NCI-H82 treated with DMSO at 0.1 percent for 48 hours (cell line): ENCODE data around the gene STIL.

Source experiments
- DNase-seq: peaks from one replicate; lab custom pipeline; 2025; ENCODE audit not compliant: unreplicated experiment; lab: John Stamatoyannopoulos, UW

Gene STIL

DNA sequence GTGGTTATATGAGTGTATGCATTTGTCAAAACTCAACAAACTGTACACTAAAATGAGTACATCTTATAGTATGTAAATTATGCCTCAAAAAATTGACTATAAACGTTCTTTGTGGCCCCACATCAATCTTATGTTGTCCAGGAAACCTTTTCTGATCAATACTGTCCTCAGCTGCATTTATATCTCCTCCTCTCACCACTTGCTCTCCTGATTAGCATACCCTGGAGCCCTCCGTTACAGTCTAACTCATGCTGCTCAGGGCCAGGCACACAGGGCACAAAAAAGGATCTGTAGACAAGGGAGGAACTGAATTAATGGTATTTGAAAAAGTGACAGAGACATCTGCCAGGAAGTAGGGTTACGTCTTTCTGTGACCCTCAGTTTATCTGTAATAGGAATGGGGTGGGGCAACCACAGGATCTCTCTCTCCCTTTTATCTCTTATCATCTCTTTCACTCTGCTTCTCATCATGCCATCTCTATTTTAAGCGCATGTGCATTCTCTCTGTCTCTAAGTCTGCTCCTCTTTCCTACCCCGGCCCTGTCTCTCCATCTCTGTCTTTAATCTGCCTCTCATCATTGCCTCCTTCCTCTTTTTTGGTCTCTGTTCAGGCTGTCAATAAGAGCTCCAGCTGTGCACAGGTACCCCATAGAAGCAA lies 74.9 kb downstream of the STIL start:
- DNase-seq, result no peak

DNA sequence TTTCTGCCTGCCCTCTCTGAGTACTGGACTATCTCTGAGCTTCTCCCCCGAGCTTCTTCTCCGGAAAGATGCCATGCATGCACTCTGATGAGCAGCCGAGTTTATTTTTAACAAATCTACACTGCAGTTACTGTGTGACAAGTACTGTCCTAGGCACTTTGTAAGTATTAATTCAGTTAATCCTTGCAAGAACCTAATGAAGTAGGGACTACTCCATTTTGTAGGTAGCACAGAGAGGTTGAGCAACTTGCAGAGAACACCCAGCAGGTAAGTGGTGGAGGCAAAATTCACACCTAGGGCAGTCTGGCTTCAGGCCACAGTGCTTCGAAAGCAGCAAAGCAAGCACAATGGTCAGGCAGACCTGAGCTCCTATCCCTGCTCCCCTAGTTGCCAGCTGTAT lies 78.1 kb downstream of the STIL start:
- DNase-seq, result no peak

DNA sequence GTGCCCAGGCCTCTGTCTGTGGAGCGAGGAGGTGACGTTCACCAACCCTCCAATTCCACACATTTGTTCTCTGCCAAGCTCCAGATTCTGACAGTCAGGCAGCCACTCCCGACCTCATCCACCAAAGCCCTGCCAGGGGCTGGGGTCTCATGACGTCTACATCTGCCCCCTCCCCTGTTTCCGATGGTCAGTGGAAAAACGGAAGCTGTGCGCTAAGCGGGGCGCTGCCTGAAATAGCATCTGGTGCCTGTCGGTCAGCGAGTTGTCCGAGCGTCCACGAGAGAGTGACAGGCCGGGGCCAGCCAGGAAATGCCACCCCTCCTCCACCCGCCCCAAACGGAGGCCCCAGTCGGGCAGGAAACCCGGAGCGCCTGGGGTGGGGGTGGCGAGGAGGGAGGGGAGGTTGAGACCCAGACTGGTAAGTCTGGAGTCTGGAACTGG lies 78.7 kb downstream of the STIL start:
- no peak for DNase-seq

DNA sequence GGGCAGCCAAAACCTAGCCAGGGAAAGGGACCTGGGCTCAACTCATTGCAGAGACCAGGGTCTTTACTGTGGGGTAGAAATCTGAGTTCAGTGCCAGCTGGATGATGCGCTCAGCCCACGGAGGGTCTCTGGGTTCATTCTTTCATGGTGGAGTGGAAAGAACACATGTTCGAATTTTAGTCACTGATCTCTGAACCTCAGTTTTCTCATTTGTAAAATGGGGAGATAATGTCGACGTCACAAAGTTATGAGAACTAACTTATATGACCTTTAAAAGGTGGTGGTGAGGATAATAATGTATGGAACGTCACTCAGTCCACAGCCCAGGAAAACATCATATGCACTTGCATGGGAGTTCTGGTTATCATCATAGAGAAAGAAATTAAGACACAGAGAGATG lies 80.8 kb downstream of the STIL start:
- DNase-seq, result no peak

DNA sequence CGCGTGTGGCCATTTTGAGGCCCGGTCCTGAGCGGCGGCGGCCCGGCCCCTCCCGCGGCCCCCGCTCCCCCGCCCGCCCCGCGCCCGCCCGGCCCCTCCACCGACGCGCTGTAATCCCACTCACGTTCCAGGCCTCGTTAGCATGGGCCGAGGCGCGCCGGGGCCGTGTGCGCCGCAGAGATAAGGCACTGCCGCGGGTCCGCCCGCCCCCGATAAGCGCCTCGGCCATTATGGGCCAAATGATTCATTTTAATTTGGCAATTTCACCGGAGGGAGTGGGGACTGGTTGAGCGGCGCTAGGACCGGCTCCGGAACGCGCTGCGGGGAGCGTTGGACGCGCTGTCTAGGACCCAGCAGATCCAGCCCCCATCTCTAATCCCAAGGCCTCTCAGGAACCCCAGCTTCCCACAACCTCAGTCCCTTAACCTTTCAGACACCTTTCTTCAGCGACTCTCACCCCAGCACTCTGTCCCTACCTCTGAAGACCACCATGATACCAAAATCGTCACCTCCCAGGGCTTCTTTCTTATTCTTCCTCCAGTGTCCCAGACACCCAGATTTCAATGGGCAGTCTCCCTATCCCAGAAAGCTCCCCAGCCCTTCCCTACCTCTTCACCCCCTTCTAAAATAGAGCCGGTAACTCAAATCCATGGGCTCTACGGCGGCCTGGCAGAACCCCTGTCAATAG lies 81.6 kb downstream of the STIL start, which contains the start of gene TAL1:
TAL1 (minus strand) TSS at position 39 of the 688 bp plus-strand sequence. CDS start 6,337 bp downstream, outside the sequence.
- peak; percentile 13 for DNase-seq

DNA sequence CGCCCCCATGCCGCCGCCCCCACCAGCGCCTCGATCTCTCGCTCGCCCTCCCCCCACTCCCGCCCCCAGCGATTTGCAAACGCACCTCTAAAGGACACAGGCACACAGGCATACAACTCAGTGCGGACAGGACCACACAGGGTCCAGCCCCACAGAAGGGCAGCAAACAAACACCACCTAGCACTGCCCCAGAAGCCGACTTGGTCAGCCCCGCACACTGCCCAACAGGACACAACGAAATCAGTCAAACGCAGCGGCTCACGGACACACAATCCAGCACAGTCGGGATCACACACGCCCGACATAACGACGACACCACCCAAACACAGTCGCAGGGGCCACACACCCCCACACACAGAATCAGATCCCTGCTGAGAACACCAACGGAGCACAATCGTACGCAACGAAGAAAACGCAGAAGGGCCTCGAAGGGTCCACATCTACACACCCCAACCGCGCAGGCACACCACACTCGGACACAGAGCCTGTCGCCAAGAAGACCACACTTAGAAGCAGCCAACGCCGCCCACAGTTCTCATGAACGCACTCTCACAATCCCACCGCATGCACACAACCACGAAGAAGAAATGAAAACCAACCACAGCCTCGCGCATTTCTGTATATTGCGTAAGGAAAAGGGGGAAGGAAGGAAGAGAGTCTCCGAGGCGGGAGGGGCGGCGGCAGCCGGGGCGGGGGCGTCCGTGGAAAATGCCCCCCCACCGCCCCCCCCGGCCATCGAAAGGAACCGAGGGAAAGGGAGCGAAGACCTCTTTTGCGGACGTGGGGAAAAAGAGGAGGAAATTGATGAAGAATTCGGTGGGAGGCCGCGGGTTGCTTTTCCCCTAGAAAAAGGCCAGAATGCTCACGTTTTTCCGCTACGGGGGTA lies 82.4 kb downstream of the STIL start:
- peak; percentile 70 for DNase-seq

DNA sequence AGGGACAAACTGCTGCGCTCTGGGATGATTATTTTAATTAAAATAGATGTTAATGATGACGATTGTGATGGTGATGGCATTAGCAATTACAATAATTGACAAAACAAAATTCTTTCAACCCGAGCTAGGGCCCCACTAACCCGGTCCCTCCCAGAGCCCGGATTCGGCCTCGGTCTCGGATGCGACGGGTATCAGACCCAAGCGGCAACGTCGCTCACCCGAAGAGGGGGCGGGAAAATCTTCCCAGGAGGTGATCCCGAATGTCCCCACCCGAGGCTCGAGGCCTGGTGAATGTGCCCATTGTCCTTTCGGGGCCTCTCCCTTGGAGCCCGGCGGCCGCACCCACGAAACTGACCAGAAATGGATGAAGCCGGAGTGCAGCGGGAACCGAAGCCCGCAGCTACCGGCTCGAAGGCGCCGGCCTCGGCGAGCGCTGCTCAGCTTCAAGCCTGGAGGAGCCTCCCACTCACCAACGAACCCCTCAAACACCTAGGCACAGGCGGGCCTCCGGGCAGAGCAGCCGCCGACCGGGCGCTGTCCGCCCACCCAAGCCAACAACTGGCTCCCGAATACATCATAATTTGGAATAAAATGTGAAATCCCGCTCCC lies 83.2 kb downstream of the STIL start:
- DNase-seq, result no peak

DNA sequence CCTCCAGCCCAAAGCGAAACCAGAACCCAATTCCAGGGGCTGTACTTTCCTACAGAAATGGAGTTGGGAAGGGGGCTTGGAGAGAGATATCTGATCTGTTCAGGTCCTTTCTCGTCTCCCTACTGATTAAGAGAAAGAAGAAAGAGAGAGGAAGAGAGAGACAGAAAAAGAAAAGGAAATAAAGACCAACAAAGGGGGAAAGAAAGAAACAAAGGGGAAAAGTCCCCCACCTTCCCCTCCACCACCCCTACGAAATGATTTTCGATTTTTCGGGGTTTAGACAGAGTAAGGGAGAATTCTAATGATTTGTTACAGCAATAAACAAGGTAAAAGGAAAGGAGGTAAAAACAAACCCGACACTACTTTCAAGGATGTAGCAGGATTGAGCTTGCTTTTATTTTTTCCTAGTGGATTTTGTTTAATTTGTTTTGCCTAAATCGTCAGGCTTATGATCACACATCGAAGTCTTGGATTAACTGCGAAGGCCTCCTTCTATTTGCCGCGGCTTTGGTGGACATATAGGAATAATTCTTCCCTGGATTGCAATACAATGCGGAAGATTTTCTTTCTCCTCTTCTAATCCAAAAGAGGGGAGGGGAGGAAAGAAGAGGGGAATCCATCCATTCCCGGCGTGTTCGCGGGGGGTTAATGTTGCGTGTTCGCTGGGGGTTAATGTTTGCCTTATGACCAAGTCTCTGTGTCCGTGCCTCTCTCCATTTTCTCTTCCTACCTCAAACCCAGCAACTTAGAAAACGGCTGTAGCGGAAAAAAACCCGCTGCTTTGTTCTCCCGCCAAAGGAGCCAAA lies 83.9 kb downstream of the STIL start:
- peak; percentile 25 for DNase-seq

DNA sequence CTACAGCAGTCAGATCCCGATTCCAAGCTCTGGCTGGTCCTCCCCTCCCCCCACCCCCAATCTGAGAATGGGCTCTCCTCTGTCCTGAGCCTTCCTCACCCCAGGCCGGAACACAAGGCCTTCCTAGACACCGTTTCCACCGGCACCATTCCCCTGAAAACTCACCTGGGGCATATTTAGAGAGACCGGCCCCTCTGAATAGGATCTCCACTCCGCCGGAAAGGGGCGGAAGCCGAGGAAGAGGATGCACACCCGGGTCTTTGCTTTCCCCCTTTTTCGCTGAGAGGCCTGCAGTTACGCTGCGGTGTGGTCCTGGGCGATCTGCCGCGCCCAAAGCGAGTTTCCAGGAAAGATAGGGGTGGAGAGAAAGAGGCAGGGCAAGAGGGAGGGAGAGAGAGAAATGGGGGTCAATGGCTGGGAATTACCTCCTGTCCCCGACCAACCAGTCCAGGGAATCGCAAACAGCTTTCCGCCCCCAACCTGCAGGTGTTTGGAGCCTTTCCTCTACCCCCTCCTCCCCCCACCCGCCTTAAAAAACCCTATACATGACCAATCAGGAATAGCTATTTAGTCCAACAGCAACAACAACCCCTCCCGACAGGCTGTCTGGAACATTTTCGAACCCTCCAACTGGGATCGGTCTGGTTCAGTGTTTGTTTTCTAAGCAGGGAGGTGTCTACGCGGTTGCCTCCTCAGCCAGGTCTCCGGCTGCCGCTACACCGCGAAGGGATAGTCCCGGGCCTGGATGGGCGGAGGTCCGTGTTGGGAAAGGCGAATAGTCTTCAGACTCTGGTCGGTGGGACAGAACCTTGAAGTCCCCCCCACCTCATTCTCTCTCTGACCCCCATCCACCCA lies 84.7 kb downstream of the STIL start:
- no peak for DNase-seq

DNA sequence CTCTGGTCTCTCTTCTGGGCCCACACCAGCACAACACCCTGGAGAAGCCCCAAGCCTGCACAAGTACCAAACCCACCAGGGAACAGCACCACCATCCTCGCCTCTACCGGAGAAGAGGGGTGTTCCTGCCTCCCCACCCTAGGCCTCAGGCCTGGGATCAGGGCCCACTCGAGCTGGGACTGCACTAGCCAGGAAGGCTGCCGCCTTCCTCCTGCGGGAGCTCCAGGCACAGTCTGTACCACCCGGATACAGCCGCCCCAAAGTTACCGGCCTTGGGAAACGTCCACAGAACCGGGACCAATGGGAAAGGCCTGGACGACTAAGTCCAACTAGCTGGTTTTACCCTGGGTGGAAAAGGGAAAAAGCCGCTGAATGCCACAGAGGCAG lies 85.3 kb downstream of the STIL start:
- DNase-seq, result no peak

DNA sequence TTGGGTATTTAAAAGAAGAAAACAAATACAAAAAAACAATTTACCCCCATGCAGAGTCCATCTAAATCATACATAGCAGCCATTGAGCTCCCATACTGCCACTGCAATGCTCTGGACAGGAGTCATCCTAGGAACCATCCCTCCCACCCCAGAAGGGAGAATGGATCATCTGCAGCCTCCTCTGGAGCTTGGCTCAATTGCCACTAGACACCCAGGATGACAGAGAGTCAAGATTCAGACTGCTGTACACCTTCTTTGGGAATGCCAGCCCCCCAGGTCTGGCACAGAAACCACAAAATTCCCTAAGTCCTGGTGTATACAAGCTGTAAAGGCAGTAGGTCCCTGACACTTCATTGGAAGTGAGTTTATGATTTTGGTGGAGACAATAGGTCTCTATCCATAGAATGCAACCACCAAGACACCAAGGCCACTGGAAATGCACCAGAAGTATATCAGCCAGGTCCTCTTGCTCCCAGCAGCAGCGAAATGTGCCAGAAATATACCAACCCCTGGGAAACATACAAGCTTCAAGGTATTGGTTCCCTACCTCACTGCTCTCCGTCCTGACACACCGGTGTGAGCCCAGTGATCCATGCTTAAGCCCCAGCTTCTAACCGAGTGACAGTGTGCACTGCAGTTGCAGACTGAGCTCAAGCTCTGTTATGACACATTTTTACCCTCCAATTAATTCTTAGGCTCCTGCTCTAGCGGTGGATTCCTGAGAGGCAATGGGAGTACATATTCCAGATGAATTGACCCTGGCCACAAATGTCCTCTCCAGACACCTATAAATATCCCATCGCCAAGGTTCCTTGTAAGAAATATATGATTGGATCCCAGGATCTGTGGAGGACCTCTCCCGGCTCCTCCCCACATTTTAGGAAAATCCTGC lies 86.4 kb downstream of the STIL start:
- no peak for DNase-seq

DNA sequence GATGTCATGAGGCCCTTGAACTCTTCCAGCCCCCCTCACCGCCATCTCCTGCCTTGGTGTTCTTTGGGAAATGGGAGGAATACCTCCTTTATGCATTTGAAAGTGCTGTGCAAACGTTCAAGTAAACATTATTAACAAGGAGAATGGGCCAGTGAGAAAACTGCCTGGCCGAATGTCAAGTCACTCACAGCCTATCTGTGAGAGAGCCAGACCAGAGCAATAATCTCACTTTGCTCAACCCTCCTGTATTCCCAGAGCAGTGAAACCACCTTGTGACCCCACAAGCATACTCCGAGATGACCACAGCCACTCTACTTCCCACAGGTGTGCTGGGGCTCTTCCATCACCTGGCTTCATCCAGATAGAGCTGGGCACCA lies 87.1 kb downstream of the STIL start:
- no peak for DNase-seq

DNA sequence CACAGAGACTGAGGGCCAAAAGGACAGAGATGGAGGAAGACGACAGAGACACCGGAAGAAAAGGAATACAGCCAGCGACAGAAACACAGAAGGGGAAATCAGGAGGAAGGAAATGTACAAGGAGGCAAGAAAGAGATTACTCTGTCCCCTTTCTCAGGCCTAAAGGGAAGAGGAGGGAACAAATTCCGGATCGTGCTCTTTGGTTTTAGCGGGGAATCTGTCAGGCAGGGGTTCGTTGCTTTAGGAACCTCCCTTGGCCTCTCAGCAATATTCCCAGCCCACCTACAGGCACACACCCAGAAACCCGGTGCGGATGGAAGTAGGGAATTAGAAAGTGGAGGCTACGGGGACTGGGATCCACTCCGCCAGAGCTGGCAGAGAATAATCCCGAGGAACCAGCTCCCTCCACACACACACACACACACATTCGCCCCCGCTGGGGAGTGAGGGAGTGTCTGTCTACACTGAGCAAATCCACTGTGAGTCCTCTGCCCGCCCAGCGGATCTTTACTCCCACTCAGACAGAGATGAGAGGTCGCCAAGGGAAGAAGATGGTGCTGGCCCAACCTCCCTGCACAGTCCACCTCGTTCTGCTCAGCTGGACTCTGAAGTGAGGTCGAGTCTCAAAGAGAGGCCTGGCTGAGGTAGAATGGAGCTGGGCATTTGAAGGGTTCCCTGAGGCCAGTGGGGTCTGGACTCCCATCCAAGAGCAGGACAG lies 87.7 kb downstream of the STIL start:
- no peak for DNase-seq

DNA sequence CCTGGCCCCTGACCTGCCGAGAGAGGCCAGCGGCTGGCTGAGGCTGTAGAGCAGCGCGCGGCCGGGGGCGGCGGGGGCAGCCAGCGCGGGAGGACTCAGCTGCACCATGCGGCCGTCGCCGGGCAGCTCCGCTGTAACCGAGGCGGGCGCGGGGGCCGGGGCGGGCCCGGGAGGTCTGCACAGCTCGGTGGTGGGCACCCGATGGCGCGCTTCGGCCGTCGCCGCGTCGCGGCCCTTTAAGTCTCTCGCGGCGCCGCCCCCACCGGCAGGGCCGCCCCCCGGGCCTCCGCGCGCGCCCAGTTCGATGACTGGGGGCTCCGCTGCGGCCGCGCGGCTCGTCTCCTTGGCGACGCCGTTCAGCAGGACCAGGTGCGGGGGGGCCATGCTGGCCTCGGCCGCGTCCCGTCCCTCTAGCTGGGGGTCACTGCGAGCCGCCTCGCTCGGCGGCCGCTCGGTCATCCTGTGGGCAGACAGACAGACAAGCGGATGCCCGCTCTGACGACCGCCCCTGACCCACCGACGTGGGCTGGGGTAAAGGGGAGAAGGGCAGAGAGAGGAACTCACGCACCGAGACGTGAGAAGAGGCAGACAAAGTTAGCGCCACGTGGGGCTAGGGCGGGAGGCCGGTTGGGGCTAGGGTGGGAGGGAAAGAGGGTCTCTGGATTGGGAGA lies 88.4 kb downstream of the STIL start:
- no peak for DNase-seq

DNA sequence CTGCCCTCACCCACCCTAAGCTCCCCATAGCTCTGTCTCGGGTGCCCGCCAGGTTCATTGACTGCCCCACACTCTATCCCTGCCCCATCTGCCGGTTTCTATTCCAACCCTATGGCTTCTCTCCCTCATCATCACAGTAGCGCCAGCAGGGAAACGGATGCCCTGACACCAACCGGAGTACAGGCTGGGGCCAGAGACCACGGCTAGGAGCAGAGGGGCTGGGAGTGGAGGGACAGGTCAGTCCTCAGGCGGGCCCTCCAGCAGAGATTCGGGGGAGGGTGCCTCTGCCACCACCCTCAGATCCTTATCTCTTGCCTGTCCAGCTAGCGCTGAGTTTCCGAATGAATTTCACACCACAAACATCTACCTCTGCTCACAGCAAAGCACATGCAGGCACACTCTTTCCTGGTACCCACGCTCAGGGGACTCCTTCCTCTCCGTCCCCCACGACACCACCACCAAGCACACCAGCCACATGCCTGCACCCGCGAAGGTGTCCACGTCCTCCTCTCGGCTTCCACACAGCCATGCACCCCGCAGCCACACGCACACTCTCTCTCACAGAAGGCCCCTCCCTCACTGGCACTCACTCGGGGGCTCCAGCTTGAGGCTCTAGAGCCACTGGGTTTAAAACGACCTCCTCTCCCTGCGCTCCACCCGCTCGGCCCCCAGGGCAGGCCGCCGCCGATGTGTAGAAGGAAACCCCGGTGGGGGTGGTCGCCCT lies 89.1 kb downstream of the STIL start:
- no peak for DNase-seq

DNA sequence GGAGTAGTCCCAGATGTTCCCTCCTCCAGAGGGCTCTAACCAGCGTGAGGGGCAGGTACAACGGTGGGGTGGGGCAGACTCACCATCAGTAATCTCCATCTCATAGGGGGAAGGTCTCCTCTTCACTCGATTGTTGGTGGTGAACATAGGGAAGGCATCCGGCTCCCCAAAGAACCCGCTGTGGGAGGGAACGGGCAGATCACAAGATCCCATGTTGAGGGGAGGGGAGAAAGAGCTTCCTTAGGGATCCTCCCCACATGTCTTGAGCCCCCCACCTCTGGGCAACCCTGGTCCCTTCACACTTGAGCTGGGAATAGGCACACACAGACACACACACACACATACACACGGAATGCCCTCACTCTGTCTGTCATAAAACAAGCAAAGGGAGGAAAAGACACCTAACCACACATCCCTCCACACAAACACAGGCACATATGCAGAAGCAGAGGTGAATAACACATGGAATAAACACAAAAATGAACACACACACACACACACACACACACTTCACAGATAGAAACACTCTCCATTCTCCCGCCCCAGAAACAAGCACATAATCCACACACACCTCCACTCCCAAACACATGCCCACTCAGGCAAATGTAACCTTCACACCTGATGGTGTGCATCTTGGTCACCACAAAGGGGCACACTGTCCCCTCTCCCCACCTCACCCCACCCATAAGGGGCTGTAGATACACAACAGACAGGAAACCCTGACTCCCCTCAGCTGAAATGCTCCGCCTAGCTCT lies 89.8 kb downstream of the STIL start:
- DNase-seq, result no peak
